GOT3 (cell line): ENCODE results near the gene IQCM.

Experiments used
- DNase-seq: peaks from one replicate; lab custom pipeline; 2025; ENCODE audit warnings: mixed read lengths; lab: John Stamatoyannopoulos, UW

Gene IQCM

DNA sequence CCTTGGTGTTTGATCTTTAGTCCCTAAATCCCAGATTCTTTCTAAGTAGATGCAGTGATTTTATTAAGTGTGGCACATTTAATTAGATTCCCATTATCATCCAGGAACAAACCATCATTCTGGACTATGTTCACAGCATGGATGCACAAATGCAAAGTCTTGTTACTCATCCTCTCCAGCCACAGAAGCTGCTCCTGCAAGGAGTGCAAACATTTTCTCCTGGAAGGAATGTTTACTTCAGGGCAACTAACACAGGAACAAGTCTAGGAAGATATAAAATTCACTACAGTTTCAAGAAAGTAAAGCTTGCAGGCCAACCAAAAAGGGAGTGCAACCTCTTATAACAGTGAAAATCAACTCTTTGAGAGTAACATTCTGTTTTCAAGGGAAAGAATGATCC lies 106.0 kb downstream of the IQCM start:
- no peak for DNase-seq

- DNase-seq = no peak
These were observed 107.0 kb downstream of the IQCM start for GRCh38 chr4:149708513-149709130.

DNA sequence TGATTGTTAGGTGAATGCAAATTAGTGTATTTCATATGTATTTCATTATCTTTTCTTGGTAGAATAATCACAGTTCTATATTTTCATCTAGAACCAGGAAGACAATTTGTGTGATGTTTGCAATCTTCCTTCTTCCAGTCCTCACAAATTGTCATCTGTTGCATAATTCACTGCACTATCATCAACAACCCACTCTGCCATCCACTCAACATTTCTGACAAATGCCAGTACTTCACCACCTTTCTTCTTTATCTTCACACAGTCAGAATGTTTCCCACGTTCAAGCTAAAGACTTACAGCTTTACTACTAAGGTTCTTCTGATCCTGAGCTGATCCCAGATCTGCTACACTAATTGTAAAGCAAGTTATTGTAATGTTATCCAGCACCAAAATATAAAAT lies 107.8 kb downstream of the IQCM start:
- DNase-seq = no peak

- no peak for DNase-seq
These were observed 108.7 kb downstream of the IQCM start for GRCh38 chr4:149706942-149707341.

GRCh38 chr4:149702414-149703293 lies 113.0 kb downstream of the IQCM start:
- no peak for DNase-seq

DNA sequence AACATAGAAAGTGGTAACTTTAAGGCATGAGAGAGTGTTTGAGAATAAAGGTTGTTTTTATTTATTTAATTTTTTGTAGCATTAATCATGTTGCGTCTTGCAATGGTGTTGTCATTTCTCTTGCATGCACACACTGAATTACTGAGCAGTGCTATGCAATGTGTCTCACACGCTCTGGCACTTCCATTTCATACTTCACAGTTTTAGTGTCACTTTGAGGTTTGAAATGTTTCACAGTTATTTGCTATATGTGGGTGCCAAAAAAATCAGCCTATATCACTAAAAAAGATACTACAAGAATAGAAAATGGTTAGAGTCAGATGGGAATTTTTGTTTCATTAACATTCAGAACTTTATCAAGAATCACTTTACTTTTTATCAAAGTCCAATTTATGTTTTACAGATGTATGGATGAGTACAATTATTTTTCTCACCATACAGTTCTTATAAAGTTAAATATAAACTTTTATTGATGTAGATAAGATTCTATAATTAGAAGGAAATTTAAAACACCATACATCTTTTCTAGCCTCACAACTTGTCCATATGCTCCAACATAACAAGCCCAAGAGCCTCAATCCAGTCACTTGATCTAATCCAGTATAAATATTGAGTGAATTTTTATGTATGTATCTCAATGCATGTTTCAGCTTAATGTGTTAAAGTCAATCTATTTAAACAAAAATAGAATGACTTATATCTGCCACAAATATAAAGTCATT lies 114.0 kb downstream of the IQCM start:
- no peak for DNase-seq

DNA sequence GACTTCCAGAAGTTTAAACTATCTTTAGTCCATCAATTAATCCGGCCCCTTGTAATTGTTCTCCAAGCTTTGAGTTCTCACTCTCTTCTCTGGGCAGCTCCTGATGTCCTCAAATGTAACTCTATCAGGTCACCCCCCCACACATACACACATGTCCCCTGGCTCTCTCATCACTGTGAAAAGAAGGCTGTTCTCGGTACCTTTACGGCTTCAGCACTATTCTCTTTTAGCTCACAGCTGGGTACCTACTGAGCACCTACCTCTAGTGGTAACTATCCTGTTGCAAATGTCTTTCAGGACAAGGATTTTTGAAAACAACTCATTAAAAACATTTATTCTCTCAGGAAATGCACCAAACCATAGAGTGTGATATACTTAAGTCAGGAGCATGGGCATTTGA lies 115.4 kb downstream of the IQCM start:
- DNase-seq = no peak

DNA sequence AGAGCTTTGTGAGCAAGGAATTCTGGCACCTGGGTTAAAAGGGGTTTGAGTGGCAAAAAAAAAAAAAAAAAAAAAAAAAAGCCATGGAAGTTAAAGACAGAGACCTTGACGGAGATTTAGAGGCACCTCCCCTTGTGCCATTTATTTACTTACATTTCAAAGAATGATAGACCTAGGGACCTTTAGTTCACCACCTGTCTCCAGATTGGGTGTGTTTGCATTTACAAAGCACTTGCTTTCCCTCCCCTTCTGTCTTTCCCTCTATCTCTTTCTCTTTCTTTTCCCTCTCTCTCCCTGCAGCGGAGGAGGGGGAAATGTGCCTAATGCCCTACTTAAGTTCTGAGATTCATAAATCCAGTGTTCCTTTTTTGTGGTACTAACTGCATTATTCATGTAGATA lies 116.0 kb downstream of the IQCM start:
- DNase-seq = no peak

DNA sequence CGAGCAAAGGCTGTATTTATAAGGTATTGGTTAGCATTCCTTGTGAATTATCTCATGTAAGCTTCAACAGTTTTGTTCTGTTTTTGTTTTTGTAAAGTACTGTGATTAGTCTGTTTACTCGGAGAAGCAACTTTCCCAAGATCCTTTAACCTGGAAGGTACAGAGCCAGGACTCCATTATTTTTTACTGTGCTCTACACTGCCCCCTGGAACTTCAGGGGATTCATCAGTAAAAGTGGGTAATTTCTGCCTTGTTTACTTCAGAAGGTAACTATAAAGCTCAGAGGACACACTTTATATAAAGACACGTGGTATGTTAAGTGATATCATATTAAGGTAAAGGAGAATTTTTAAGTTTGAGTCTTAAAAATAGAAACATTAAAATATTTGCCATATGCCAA lies 124.9 kb downstream of the IQCM start:
- DNase-seq = no peak

DNA sequence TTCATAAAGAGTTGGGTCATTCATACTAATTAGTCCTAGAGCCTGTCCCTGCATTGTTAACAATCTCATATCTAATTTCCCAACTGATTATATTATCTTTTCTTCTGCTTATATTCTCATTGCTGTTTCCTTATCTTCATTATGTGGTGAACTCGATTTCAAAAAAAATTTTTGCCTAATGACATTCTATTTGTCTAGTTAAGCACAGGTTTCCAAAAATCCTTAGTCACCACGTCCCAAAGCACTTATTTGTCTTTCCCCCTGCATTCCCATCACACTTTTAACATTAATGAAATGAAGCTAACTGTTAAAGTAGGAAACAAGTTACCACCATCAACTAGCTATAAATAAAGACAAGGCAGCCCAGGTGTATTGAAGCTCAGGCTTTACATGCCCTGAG lies 131.1 kb downstream of the IQCM start:
- no peak for DNase-seq

DNA sequence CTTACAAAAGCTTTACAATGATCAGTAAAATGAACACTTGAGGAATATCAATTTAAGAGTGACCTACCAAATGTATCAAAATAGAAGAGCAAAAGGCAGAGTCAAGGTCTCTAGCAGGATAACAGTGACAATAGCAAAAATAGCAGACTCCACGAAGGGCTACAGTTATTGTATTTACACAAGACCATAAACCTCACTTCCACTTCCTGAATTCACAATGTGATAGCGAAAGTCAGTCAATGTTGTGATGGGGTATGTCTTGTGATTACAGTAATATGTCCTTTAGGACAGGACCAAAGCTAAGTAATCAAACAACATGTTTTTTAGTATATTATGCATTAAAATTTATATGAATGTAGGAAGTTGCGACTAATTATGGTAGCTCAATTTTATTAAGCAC lies 139.6 kb downstream of the IQCM start:
- no peak for DNase-seq

DNA sequence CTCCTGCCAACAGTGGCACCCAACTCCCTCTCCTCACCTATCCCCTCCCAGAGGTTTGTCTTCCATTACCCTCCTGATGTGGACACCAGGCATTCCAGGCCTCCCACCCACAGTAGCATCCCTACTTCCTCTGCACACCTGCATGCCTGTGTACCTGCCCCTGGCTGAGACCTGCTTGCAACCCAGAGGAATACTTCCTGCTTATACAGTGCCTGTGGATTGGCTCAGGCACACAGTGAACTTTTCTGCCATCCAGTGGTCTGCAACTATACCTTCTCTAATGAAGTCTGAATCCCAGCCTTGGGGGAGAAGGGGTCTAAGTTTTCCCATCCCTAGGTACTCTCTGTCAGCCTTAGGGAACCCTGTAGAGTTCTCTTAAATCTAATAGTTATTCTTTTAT lies 169.9 kb downstream of the IQCM start:
- no peak for DNase-seq

- no peak for DNase-seq
These were observed 177.6 kb downstream of the IQCM start for GRCh38 chr4:149638073-149638472.

DNA sequence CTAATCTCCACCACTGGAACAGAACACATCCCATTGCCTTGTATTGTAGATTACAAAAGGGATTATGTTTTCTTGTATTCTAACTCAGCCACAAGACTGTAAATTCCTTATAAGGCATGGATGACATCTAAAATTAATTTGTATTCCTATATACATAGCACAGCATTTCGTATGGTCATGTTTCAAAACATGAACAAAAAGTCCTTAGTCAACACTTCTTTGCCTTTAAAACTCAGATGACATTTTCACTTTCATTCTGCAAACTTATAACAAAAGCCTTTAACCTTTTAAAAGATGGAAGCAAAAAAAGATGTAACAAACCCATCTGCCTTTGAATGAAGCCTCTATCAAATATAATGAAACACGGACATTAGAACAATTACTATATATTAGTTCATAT lies 181.3 kb downstream of the IQCM start:
- no peak for DNase-seq

- no peak for DNase-seq
These were observed 184.0 kb downstream of the IQCM start for GRCh38 chr4:149631629-149632028.

- no peak for DNase-seq
These were observed 185.6 kb downstream of the IQCM start for GRCh38 chr4:149630064-149630463.

- DNase-seq = no peak
These were observed 209.9 kb downstream of the IQCM start for GRCh38 chr4:149605601-149606378.

DNA sequence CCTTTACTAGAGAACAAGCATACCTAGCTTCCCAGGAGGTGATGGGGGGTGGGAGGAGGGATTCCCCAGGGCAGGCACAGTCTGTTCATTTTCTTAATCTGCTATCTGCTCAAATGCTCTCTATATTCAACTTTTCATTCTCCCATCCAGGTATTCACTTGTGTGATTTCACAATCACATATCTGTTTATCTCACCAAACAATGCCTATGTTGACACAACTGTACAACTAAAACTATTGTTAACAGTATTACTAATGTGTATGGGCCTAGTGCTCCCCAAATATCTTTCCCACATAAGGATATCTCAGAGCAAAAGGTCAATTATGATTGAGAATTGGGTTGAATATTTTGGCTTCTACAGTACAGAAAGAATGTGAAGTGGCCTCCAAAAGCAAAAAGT lies 210.8 kb downstream of the IQCM start:
- no peak for DNase-seq

DNA sequence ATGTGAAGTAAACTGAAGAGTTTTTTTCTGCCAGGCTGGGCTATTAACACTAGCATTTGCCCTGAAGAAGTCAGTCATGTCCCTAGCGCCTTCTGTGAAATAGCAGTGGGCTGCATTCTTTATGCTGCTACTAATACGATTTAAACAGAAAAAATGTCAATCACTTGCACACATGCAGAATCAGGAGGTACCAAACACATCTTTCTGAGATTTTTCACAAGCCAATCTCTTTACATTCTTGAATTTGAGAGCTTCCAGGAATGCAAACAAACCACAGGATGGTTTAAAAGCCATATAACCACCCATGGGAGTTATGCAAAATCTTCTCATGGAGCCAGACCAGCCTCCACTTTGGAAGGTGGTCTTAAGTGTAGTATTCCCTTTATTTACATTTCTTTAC lies 220.1 kb downstream of the IQCM start:
- DNase-seq = no peak

DNA sequence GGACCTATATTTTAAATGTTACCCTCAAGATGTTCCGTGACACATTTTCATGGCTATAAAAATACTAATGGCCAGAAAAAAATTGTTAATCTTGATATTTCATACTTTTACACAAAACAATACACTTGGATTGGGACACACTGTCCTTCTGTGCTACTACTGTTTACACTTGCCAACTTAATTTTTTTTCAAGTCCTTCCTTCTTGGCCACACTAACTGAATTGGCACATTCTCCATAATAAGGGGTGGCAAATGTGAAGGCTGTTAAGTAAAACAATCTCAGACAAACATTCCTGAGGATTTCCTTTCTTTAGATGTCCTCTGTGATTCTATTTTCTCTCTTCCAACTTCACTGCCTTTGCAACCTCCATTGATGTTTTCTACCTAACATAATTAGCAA lies 225.8 kb downstream of the IQCM start:
- DNase-seq = no peak

- DNase-seq = no peak
These were observed 230.9 kb downstream of the IQCM start for GRCh38 chr4:149584722-149585121.

GRCh38 chr4:149574971-149575370 lies 240.7 kb downstream of the IQCM start:
- DNase-seq = no peak
